Activated gamma-delta T cell (primary cell): ENCODE measurements around the gene C16orf92.
"Not testable (repeated sequence)": the region's sequence is repeated elsewhere in the genome, so short reads cannot be mapped to it uniquely, and the experiment has no call there.

Experiments used
- DNase-seq: peaks from one replicate; lab custom pipeline; 2025; lab: John Stamatoyannopoulos, UW

Gene C16orf92

GRCh38 chr16:30005341-30006094 lies 17.5 kb upstream of the C16orf92 start:
- no peak for DNase-seq

GRCh38 chr16:30006095-30006473 lies 16.9 kb upstream of the C16orf92 start:
- DNase-seq = no peak

GRCh38 chr16:30006659-30007377 lies 16.2 kb upstream of the C16orf92 start:
- DNase-seq = no peak

GRCh38 chr16:30007378-30007895 lies 15.6 kb upstream of the C16orf92 start:
- no peak for DNase-seq

GRCh38 chr16:30009085-30009862 lies 13.7 kb upstream of the C16orf92 start:
- DNase-seq = no peak

- DNase-seq = no peak
Measured at GRCh38 chr16:30009990-30010843, 12.8 kb upstream of the C16orf92 start.

GRCh38 chr16:30010844-30011713 lies 11.9 kb upstream of the C16orf92 start, which contains the start of gene DOC2A:
DOC2A (minus strand) TSS chr16:30011027; CDS start chr16:30010222, 805 bp downstream.
- no peak for DNase-seq

GRCh38 chr16:30011714-30012504 lies 11.1 kb upstream of the C16orf92 start:
- no peak for DNase-seq

- DNase-seq = not testable (repeated sequence)
Measured at GRCh38 chr16:30012598-30012997, 10.4 kb upstream of the C16orf92 start.

GRCh38 chr16:30015450-30015849 lies 7.5 kb upstream of the C16orf92 start:
- DNase-seq = not testable (repeated sequence)

GRCh38 chr16:30016555-30017276 lies 6.3 kb upstream of the C16orf92 start:
- DNase-seq = no peak

GRCh38 chr16:30017277-30017656 lies 5.7 kb upstream of the C16orf92 start:
- DNase-seq = no peak

- DNase-seq = not testable (repeated sequence)
Measured at GRCh38 chr16:30017937-30018336, 5.1 kb upstream of the C16orf92 start.

GRCh38 chr16:30018731-30019158 lies 4.3 kb upstream of the C16orf92 start:
- DNase-seq = no peak

GRCh38 chr16:30023586-30023985 lies 588 bp downstream of the C16orf92 start:
- DNase-seq = no peak

- DNase-seq = no peak
Measured at GRCh38 chr16:30024451-30024850, 1.5 kb downstream of the C16orf92 start.

GRCh38 chr16:30025156-30025555 lies 2.2 kb downstream of the C16orf92 start:
- DNase-seq = no peak

GRCh38 chr16:30025574-30025973 lies 2.6 kb downstream of the C16orf92 start:
- DNase-seq = no peak

- DNase-seq = no peak
Measured at GRCh38 chr16:30026449-30026848, 3.5 kb downstream of the C16orf92 start.
